ENCODE data around the gene RGS14. TPM values are rescaled to one million over a fixed set of nuclear protein-coding genes. Genes with fewer than 3 reads are reported as not detected.
"Not testable (repeated sequence)": the region's sequence is repeated elsewhere in the genome, so short reads cannot be mapped to it uniquely, and the experiment has no call there.

Gene RGS14
- total and polyA plus RNA-seq, 9 donors = 0.73 to 27.0 (median 7.2) TPM

DNA sequence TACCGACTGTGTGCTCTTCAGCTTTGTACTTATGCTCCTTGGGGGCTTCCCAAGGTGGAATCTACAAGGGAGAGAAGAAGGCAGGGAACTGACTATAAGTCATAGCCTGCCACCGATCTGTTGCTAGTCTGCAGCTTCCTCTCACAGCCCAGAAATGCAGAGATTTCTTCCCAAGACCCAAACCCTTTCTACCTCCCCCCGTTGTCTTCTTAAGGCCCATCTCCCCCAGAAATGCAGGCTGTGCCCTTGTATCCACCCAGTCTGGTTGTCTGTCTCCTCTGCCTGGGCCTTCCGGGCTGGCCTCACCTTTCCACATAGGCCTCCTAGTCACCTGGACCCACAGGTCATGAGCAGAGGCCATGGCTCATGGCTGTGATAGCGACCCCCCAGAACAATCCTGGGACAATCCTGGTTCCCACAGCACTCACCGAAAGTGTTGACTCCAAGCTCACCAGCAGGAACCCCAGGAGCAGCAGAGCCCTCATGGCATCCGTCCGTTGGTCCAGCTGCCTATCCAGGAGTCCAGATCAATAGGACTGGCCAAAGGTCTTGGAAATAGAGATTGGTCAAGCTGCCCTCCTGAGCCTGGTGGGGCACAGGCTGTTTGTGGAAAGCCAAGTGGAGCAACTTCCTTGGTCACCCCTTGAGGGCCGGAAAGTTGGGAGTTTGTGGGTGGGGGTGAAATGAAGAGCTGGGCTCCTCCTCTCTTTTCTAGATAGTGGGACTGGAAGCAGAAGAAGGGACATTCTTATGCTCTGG lies 51.5 kb downstream of the RGS14 start, which contains the start of gene F12:
F12 (minus strand) TSS at position 522 of the 759 bp plus-strand sequence; CDS start at position 485, 37 bp downstream.
- no peaks in the 10 kb centered on the region for H3K27me3 ChIP-seq
- H3K36me3 ChIP-seq = no peaks in the 10 kb centered on the region
- H3K4me3 ChIP-seq = no peak within 1 kb of the TSS
- H3K4me1 ChIP-seq (ENCODE audit: insufficient read depth) = peaks cover 2% of the 10 kb centered on the region
- H3K9me3 ChIP-seq = no peaks in the 10 kb centered on the region
- no peak within 1 kb of the TSS for H3K27ac ChIP-seq
- no peak for DNase-seq
- intact Hi-C loops (cut with DNase I) = loop anchor here in 1 of 4 donors (5.0 kb wide), 1 partner anchor 38 kb away; the partner anchor contains the start of gene PRR7
- TF ChIP-seq POLR2A (IDR thresholded peaks at IDR 0.05) (no peak), CTCF (IDR thresholded peaks at IDR 0.05) (no peak), EP300 (IDR thresholded peaks at IDR 0.05) (no peak)
- 85 to 88% (median 87%) methylated on average over 9 of the region's 9 CpGs for WGBS, 3 donors

DNA sequence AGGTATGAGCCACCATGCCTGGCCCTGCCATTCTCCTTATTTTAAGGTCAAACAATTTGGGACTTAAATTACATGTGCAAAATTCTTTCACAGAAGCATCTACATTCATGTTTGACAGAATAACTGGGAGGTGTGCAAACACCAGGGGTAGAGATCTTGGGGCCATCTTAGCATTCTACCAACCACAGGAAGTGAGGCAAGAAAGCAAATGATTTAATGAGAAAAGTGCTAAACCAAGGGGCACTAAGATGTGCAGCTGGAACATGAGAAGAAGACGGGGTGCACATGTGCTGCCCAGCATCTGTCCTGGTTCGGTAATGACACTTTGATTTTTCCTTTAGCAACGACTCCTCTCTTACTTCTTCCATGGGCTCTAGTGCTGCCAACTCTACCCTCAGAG lies 52.9 kb downstream of the RGS14 start:
- no peak for DNase-seq
- Histone ChIP-seq H3K4me3 (no peak overlapping the region), H3K4me1 (ENCODE audit: insufficient read depth) (no peaks in the 10 kb centered on the region), H3K27me3 (no peaks in the 10 kb centered on the region), H3K9me3 (no peaks in the 10 kb centered on the region), H3K36me3 (no peaks in the 10 kb centered on the region), H3K27ac (no peak overlapping the region)
- 76 to 89% (median 88%) methylated on average over 3 of the region's 3 CpGs for whole genome bisulfite sequencing, 3 donors
- intact Hi-C loops (cut with DNase I) = no loop called here
- TF ChIP-seq POLR2A (IDR thresholded peaks at IDR 0.05) (no peak), EP300 (IDR thresholded peaks at IDR 0.05) (no peak), CTCF (IDR thresholded peaks at IDR 0.05) (no peak)

DNA sequence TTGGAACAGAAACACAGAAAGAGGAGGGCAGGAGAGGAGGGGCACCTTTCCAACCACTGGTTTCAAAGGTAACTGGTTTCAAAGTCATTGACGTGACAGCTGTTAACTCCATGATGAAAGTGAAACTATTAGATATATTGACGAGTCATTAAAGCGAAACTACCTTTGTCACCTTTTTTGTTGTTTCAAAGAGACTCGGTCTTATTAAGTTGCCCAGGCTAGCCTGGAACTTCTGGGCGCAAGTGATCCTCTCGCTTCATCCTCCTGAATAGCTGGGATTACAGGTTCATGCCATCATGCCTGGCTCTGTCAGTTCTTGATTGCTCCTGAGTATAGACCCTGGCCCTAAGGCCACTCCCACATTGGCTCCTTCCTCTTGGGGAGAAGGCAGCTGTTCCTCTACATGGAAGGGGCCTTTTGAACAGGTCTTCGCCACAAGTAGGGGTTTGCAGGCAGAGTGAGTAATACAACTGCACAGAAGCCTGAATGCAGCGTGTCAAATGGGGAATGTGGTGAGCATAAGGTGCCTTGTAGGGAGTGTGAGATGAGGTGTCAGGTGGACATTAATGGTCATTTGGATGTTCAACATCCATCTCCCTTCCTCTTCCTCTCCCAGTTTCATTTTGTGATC lies 55.0 kb downstream of the RGS14 start:
- no peaks in the 10 kb centered on the region for H3K27me3 ChIP-seq
- H3K27ac ChIP-seq = no peak overlapping the region
- intact Hi-C loops (cut with DNase I) = no loop called here
- TF ChIP-seq CTCF (IDR thresholded peaks at IDR 0.05) (no peak), POLR2A (IDR thresholded peaks at IDR 0.05) (no peak), EP300 (IDR thresholded peaks at IDR 0.05) (no peak)
- DNase-seq = no peak
- no peak overlapping the region for H3K4me3 ChIP-seq
- WGBS, 3 donors = 78 to 85% (median 81%) methylated on average over 8 of the region's 8 CpGs
- no peaks in the 10 kb centered on the region for H3K36me3 ChIP-seq
- H3K9me3 ChIP-seq = no peaks in the 10 kb centered on the region
- H3K4me1 ChIP-seq (ENCODE audit: insufficient read depth) = no peaks in the 10 kb centered on the region

DNA sequence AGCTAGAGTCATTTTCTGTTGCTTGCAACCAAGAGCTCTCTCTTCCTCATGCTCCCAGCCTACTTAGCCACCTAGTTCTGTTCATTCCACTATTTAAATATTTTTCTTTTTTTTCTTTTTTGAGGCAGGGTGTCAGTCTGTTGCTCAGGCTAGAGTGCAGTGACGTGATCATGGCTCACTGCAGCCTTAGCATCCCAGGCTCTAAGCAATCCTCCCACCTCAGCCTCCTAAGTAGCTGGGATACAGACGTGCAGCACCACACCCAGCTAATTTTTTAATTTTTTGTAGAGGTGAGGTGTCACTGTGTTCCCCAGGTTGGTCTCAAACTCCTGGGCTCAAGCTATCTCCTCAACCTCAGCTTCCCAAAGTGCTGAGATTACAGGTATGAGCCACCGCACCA lies 56.8 kb downstream of the RGS14 start:
- Histone ChIP-seq H3K27me3 (no peaks in the 10 kb centered on the region), H3K27ac (no peak overlapping the region), H3K36me3 (no peaks in the 10 kb centered on the region), H3K4me3 (no peak overlapping the region), H3K9me3 (no peaks in the 10 kb centered on the region), H3K4me1 (ENCODE audit: insufficient read depth) (no peaks in the 10 kb centered on the region)
- no peak for DNase-seq
- WGBS, 3 donors = 72 to 80% (median 77%) methylated on average over 3 of the region's 3 CpGs
- intact Hi-C loops (cut with DNase I) = no loop called here
- TF ChIP-seq CTCF (IDR thresholded peaks at IDR 0.05) = no peak
- no peak for TF ChIP-seq POLR2A (IDR thresholded peaks at IDR 0.05)
- TF ChIP-seq EP300 (IDR thresholded peaks at IDR 0.05) = no peak

GRCh38 chr5:177417081-177417480 lies 59.4 kb downstream of the RGS14 start:
- H3K4me3 ChIP-seq; H3K27me3 ChIP-seq; H3K9me3 ChIP-seq; H3K27ac ChIP-seq; H3K4me1 ChIP-seq (ENCODE audit: insufficient read depth); DNase-seq; H3K36me3 ChIP-seq: not testable (repeated sequence)
- WGBS, 3 donors = 88 to 92% (median 90%) methylated on average over 6 of the region's 6 CpGs
- intact Hi-C loops (cut with DNase I) = loop anchor here in 1 of 4 donors (5.0 kb wide), 1 partner anchor 35 kb away; no protein-coding TSS in a partner anchor
